GM23338 (cell line): ENCODE results near the gene TAPBPL. TPM values are rescaled to one million over a fixed set of nuclear protein-coding genes. Genes with fewer than 3 reads are reported as not detected.

Experiments
- ATAC-seq: fragments of 200-7000 bp; cut with Tn5 transposase; 3 replicates; pipeline ENCODE4 v1.9.1; 2020
- DNase-seq: peaks from one replicate; pipeline ENCODE4 v3.0.0-alpha.2; 2015; ENCODE audit warnings: low spot score
- H2AFZ ChIP-seq: fragments of 200-600 bp; sonication (generic); 2 replicates; pipeline ENCODE4 v1.8.0; 2016; ENCODE audit warnings: antibody characterized with exemption, mild to moderate bottlenecking, moderate library complexity
- H3F3A ChIP-seq: fragments of 200-600 bp; sonication (generic); replicated peaks from 2 replicates; pipeline ENCODE4 v1.8.0; 2017; ENCODE audit warnings: antibody characterized with exemption, mixed run types, low read depth
- H3K27ac ChIP-seq: fragments of 200-600 bp; sonication (generic); 2 replicates; pipeline ENCODE4 v1.6.1; 2016; ENCODE audit warnings: low read depth
- H3K27me3 ChIP-seq: fragments of 200-600 bp; sonication (generic); 2 replicates; pipeline ENCODE4 v1.8.0; 2016; ENCODE audit warnings: mild to moderate bottlenecking, mixed run types, moderate library complexity; ENCODE audit not compliant: insufficient read depth
- H3K36me3 ChIP-seq: fragments of 200-600 bp; sonication (generic); 2 replicates; pipeline ENCODE4 v1.8.0; 2016; ENCODE audit warnings: mild to moderate bottlenecking; ENCODE audit not compliant: insufficient read depth
- H3K4me1 ChIP-seq: fragments of 200-600 bp; sonication (generic); 2 replicates; pipeline ENCODE4 v1.8.0; 2016; ENCODE audit warnings: mild to moderate bottlenecking, moderate library complexity; ENCODE audit not compliant: insufficient read depth
- H3K4me2 ChIP-seq: fragments of 200-600 bp; sonication (generic); 2 replicates; pipeline ENCODE4 v1.7.1; 2017; ENCODE audit warnings: mixed run types
- H3K4me3 ChIP-seq: fragments of 200-600 bp; sonication (generic); 2 replicates; pipeline ENCODE4 v1.6.1; 2016; ENCODE audit warnings: mixed run types
- H3K79me2 ChIP-seq: fragments of 200-600 bp; sonication (generic); replicated peaks from 2 replicates; pipeline ENCODE4 v1.8.0; 2017; ENCODE audit warnings: mild to moderate bottlenecking; ENCODE audit not compliant: insufficient read depth
- H3K9me2 ChIP-seq: fragments of 200-600 bp; sonication (generic); 2 replicates; pipeline ENCODE4 v1.8.0; 2017; ENCODE audit not compliant: insufficient read depth
- H4K20me1 ChIP-seq: fragments of 200-600 bp; sonication (generic); replicated peaks from 2 replicates; pipeline ENCODE4 v1.8.0; 2017; ENCODE audit warnings: mild to moderate bottlenecking; ENCODE audit not compliant: insufficient read depth
- H3K27ac Mint-ChIP-seq: 2 replicates; pipeline ENCODE4 v1.8.0; 2020; ENCODE audit warnings: inconsistent platforms, mild to moderate bottlenecking, moderate library complexity, mixed read lengths
- H3K27me3 Mint-ChIP-seq: 3 replicates; pipeline ENCODE4 v1.8.0; 2022; ENCODE audit warnings: low read depth, mild to moderate bottlenecking, moderate library complexity, mixed read lengths, inconsistent platforms; ENCODE audit not compliant: insufficient read depth, poor library complexity
- H3K36me3 Mint-ChIP-seq: 3 replicates; pipeline ENCODE4 v1.8.0; 2021; ENCODE audit warnings: low read depth, mild to moderate bottlenecking, inconsistent platforms, moderate library complexity, mixed read lengths
- H3K4me1 Mint-ChIP-seq: 3 replicates; pipeline ENCODE4 v1.8.0; 2020; ENCODE audit warnings: mild to moderate bottlenecking, inconsistent platforms, mixed read lengths
- H3K4me3 Mint-ChIP-seq: 3 replicates; pipeline ENCODE4 v1.8.0; 2021; ENCODE audit warnings: moderate library complexity, mild to moderate bottlenecking, inconsistent platforms, mixed read lengths
- H3K9me3 Mint-ChIP-seq: 3 replicates; pipeline ENCODE4 v1.8.0; 2020; ENCODE audit warnings: moderate library complexity, mild to moderate bottlenecking, inconsistent platforms, mixed read lengths
- ETS1 ChIP-seq: IDR thresholded peaks from 2 replicates; pipeline ENCODE4 v1.6.1; 2016; ENCODE audit warnings: antibody characterized with exemption
- EZH2 ChIP-seq: fragments of 200-600 bp; sonication (generic); IDR thresholded peaks from one replicate; pipeline ENCODE4 v1.8.0; 2017; ENCODE audit warnings: antibody characterized with exemption, mild to moderate bottlenecking, low read depth; ENCODE audit not compliant: unreplicated experiment
- JUNB ChIP-seq: IDR thresholded peaks from one replicate; pipeline ENCODE4 v1.6.1; 2016; ENCODE audit warnings: antibody characterized with exemption; ENCODE audit not compliant: unreplicated experiment
- NANOG ChIP-seq: IDR thresholded peaks from 2 replicates; pipeline ENCODE4 v1.6.1; 2016; ENCODE audit warnings: antibody characterized with exemption, borderline replicate concordance
- STAT1 ChIP-seq: IDR thresholded peaks from one replicate; pipeline ENCODE4 v1.6.1; 2016; ENCODE audit warnings: antibody characterized with exemption; ENCODE audit not compliant: unreplicated experiment
- ZNF114 ChIP-seq: fragments of 250-450 bp; sonication (Bioruptor Pico); IDR thresholded peaks from 2 replicates; pipeline ENCODE4 v1.5.0; 2020; ENCODE audit warnings: mild to moderate bottlenecking, moderate library complexity
- ZNF331 ChIP-seq: fragments of 250-450 bp; sonication (Bioruptor Pico); IDR thresholded peaks from 2 replicates; pipeline ENCODE4 v1.5.0; 2020; ENCODE audit warnings: low read depth, mild to moderate bottlenecking, moderate library complexity
- polyA plus RNA-seq: library from polyadenylated mRNA; unstranded; fragments of >200 nt; fragmentation: Nextera tagmentation; extraction: Ambion mirVana; gene quantifications from 2 replicates; pipeline ENCODE4 v1.2.1, GENCODE V29; 2016
- total RNA-seq: library from RNA; depleted of rRNA; stranded (reverse); fragments of >200 nt; shearing (Covaris generic); gene quantifications from 2 replicates; pipeline ENCODE4 v1.2.3, GENCODE V29; 2014
- TF ChIP-seq, protein P1 (sequence below): IDR thresholded peaks from one replicate; pipeline ENCODE4 v1.6.1; 2018; ENCODE audit warnings: antibody characterized with exemption; ENCODE audit not compliant: unreplicated experiment
- TF ChIP-seq, protein P2 (sequence below), 2 experiments: fragments of 200-600 bp in 1 of 2; sonication (generic) in 1 of 2; conservative IDR thresholded peaks; 2 replicates each; pipeline versions ENCODE4 v1.5.1 to v1.6.1; 2016 to 2017; ENCODE audit warnings: antibody characterized with exemption in 2 of 2, low read depth in 2 of 2, mild to moderate bottlenecking in 2 of 2, moderate library complexity in 1 of 2

The TAPBPL gene
- total and polyA plus RNA-seq, 2 experiments from 2014 or later: 0.59 to 0.65 TPM

- no peak for TF ChIP-seq ETS1
- TF ChIP-seq ZNF114: no peak
- no peak for TF ChIP-seq NANOG
- TF ChIP-seq, protein P1, sequence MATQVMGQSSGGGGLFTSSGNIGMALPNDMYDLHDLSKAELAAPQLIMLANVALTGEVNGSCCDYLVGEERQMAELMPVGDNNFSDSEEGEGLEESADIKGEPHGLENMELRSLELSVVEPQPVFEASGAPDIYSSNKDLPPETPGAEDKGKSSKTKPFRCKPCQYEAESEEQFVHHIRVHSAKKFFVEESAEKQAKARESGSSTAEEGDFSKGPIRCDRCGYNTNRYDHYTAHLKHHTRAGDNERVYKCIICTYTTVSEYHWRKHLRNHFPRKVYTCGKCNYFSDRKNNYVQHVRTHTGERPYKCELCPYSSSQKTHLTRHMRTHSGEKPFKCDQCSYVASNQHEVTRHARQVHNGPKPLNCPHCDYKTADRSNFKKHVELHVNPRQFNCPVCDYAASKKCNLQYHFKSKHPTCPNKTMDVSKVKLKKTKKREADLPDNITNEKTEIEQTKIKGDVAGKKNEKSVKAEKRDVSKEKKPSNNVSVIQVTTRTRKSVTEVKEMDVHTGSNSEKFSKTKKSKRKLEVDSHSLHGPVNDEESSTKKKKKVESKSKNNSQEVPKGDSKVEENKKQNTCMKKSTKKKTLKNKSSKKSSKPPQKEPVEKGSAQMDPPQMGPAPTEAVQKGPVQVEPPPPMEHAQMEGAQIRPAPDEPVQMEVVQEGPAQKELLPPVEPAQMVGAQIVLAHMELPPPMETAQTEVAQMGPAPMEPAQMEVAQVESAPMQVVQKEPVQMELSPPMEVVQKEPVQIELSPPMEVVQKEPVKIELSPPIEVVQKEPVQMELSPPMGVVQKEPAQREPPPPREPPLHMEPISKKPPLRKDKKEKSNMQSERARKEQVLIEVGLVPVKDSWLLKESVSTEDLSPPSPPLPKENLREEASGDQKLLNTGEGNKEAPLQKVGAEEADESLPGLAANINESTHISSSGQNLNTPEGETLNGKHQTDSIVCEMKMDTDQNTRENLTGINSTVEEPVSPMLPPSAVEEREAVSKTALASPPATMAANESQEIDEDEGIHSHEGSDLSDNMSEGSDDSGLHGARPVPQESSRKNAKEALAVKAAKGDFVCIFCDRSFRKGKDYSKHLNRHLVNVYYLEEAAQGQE: no peak
Measured at GRCh38 chr12:6458281-6459003, 6.6 kb downstream of the TAPBPL start (continued).

GRCh38 chr12:6459004-6459337, 7.1 kb downstream of the TAPBPL start:
- H4K20me1 ChIP-seq: no peaks in the 10 kb centered on the region
- Mint-ChIP-seq H3K4me3 (no peak overlapping the region), H3K27me3 (peaks cover 8% of the 10 kb centered on the region), H3K27ac (no peak overlapping the region), H3K4me1 (no peaks in the 10 kb centered on the region), H3K36me3 (peaks cover 35% of the 10 kb centered on the region), H3K9me3 (no peaks in the 10 kb centered on the region)
- H3K27ac ChIP-seq: no peak overlapping the region
- no peak overlapping the region for H3K4me3 ChIP-seq
- no peaks in the 10 kb centered on the region for H3K27me3 ChIP-seq
- H3K79me2 ChIP-seq: no peaks in the 10 kb centered on the region
- no peak for ATAC-seq
- DNase-seq: no peak
- TF ChIP-seq STAT1 (no peak), ZNF114 (no peak), EZH2 (no peak), JUNB (no peak), ZNF331 (CRISPR knock-in tag) (no peak)
- TF ChIP-seq, protein P2, sequence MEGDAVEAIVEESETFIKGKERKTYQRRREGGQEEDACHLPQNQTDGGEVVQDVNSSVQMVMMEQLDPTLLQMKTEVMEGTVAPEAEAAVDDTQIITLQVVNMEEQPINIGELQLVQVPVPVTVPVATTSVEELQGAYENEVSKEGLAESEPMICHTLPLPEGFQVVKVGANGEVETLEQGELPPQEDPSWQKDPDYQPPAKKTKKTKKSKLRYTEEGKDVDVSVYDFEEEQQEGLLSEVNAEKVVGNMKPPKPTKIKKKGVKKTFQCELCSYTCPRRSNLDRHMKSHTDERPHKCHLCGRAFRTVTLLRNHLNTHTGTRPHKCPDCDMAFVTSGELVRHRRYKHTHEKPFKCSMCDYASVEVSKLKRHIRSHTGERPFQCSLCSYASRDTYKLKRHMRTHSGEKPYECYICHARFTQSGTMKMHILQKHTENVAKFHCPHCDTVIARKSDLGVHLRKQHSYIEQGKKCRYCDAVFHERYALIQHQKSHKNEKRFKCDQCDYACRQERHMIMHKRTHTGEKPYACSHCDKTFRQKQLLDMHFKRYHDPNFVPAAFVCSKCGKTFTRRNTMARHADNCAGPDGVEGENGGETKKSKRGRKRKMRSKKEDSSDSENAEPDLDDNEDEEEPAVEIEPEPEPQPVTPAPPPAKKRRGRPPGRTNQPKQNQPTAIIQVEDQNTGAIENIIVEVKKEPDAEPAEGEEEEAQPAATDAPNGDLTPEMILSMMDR (conservative IDR thresholded peaks at IDR 0.05; ENCODE audit: low read depth in 2 of 2): no peak
- peaks cover under 1% of the 10 kb centered on the region; the same call in 1 of the 2 replicates for H3K36me3 ChIP-seq
- no peaks in the 10 kb centered on the region for H3F3A ChIP-seq
- H3K9me2 ChIP-seq: no peaks in the 10 kb centered on the region
- no peaks in the 10 kb centered on the region for H3K4me1 ChIP-seq
- no peak overlapping the region for H2AFZ ChIP-seq
- H3K4me2 ChIP-seq: no peak overlapping the region
